ENCODE data around the gene ATP13A3. TPM values are rescaled to one million over a fixed set of nuclear protein-coding genes. Genes with fewer than 3 reads are reported as not detected.

Gene ATP13A3
- total RNA-seq, 1 donor from 2014 or later = 135 TPM

DNA sequence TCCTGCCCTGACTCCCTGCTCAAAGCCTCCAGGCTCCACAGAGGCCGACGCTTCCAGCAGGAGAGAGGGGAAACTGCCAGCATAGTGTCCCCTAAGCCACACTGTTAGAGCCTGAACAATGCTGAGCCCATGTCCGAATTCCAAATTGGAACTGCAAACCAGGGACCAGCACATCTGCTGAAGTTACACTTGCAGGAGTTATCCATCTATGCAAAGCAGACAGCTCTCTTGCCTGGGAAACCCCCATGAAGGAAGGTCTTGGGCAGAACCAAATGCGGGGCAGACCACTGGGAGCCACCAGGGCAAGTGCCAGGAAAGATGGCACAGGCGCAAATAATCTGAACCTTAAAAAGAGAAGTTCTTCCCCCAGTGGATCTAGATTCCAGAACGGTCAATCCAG is 117.9 kb downstream of the ATP13A3 start:
- Mint-ChIP-seq H3K4me3 (ENCODE audit: low read depth) (no peak overlapping the region), H3K36me3 (ENCODE audit: insufficient read depth) (no peaks in the 10 kb centered on the region), H3K9me3 (ENCODE audit: low read depth) (no peaks in the 10 kb centered on the region), H3K4me1 (ENCODE audit: low read depth) (peaks cover 2% of the 10 kb centered on the region), H3K27me3 (peaks cover 42% of the 10 kb centered on the region), H3K27ac (no peak overlapping the region)
- no peak for TF ChIP-seq CTCF (IDR thresholded peaks at IDR 0.05; ENCODE audit: unreplicated experiment)
- no peak for DNase-seq (ENCODE audit: low spot score, unreplicated experiment)

DNA sequence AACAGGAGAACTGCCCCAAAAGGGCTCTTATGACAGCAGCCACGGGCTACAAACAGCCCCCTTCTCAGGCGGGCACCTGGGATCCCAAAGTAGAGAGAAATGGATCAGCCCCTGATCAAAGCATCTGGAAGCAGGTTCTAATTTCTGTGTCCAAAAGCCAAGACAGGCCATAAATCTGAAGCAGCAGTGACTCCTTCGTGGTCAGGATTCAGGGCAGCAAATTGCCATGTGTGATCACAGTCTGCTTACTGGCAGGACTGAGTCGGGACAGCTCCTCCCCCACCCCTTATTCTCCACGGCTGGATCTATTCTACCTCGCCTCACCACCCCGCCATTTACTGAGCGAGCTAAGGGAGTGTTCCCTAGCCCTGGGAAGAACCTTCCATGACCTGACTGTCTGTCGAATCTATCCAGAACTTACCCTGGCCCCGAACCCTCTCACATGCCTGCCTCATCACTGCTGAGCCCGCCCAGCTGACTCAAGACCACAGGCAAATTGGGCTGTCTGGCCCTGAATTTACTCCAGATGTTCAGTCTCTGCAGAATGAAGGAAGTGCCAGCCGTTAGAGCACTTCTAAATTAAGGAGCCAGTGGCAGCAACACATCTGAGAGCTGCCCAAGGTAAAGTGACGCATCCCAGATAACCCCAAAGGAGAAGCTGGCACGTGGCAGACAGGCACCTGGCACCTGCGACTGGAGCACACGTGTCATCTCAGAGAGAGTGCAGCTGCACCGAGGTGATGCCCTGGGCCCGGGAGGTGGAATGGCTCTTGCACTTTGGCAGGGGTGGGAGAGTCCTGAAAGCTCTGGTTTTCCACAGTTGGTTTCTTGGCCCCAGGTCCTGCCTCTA is 118.6 kb downstream of the ATP13A3 start:
- DNase-seq (ENCODE audit: low spot score, unreplicated experiment) = no peak
- peaks cover 42% of the 10 kb centered on the region for H3K27me3 Mint-ChIP-seq
- TF ChIP-seq CTCF (IDR thresholded peaks at IDR 0.05; ENCODE audit: unreplicated experiment) = no peak
- no peak overlapping the region for H3K4me3 Mint-ChIP-seq (ENCODE audit: low read depth)
- peaks cover 2% of the 10 kb centered on the region for H3K4me1 Mint-ChIP-seq (ENCODE audit: low read depth)
- no peaks in the 10 kb centered on the region for H3K9me3 Mint-ChIP-seq (ENCODE audit: low read depth)
- no peak overlapping the region for H3K27ac Mint-ChIP-seq
- H3K36me3 Mint-ChIP-seq (ENCODE audit: insufficient read depth) = no peaks in the 10 kb centered on the region

DNA sequence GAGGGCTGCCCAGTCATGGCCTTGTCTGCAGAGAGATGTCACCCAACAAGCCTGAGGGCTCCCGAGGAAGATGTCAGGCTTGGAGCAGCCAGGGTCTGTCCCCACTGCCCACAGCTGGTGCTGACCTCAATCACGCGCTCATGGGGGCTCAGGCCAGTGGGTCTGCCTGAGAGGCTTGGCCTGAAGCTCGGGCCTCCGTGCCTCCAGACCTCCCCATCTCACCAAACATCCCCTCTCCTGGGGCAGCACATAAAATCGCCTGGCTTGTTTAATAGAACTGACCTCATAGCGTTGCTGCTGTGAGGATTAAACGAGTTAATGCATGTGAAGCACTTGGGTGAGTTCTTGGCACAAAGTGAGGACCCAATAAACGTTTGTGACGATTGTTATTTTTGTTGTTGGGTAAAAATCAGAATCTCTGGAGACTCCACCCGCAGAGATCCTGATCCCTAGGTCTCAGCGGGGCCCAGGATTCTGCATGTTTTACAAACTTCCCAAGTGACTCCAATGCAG is 120.8 kb downstream of the ATP13A3 start:
- H3K27ac Mint-ChIP-seq = no peak overlapping the region
- no peak for DNase-seq (ENCODE audit: low spot score, unreplicated experiment)
- no peak for TF ChIP-seq CTCF (IDR thresholded peaks at IDR 0.05; ENCODE audit: unreplicated experiment)

GRCh38 chr3:194365526-194365925 is 121.3 kb downstream of the ATP13A3 start:
- DNase-seq (ENCODE audit: low spot score, unreplicated experiment) = no peak
- Mint-ChIP-seq H3K4me3 (ENCODE audit: low read depth) (no peak overlapping the region), H3K36me3 (ENCODE audit: insufficient read depth) (no peaks in the 10 kb centered on the region), H3K4me1 (ENCODE audit: low read depth) (peaks cover 2% of the 10 kb centered on the region), H3K9me3 (ENCODE audit: low read depth) (no peaks in the 10 kb centered on the region), H3K27ac (no peak overlapping the region), H3K27me3 (peaks cover 38% of the 10 kb centered on the region)
- no peak for TF ChIP-seq CTCF (IDR thresholded peaks at IDR 0.05; ENCODE audit: unreplicated experiment)

More for the DNA sequence above, 120.8 kb downstream of the ATP13A3 start:
- peaks cover 41% of the 10 kb centered on the region for H3K27me3 Mint-ChIP-seq
- H3K9me3 Mint-ChIP-seq (ENCODE audit: low read depth) = no peaks in the 10 kb centered on the region
- H3K4me1 Mint-ChIP-seq (ENCODE audit: low read depth) = peaks cover 2% of the 10 kb centered on the region
- no peak overlapping the region for H3K4me3 Mint-ChIP-seq (ENCODE audit: low read depth)
- H3K36me3 Mint-ChIP-seq (ENCODE audit: insufficient read depth) = no peaks in the 10 kb centered on the region

DNA sequence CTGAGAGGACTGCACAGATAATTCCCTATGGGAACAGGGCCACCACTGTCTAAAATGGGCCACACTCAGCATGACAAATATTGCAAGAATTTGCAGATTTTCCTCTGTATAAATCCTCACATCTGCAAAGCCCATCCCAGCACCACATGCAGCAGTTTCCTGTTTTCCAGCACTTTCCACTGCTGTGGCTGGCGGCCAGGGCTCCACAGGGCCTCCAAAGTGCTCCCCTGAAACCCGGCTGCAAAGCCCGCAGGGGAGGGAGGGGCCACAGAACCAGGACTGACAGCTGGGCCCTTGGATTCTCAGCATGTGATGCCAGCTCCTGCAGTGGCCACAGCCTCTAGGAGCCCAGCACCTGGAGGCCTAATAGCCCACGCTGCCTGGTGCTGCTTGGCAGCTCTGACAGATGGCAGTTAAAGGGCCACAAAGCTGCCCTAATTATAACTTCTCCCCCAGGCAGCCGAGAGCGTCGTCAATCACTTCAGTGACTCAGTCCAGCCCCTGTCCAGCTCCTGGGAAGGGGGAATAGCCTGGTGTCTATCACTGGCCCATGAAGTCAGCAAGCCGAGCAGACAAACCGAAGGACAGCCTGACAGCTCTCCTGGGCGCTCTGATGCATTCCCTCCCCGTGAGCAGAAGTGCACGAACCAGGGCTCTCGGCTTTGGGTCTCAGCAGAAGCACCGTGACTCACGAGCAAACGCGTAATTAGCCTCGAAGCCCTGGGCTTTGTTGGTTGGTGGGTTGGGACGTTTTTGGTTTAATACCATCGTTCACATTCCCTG is 122.0 kb downstream of the ATP13A3 start:
- Mint-ChIP-seq H3K27ac (no peak overlapping the region), H3K4me3 (ENCODE audit: low read depth) (no peak overlapping the region), H3K4me1 (ENCODE audit: low read depth) (peaks cover 2% of the 10 kb centered on the region), H3K27me3 (peaks cover 34% of the 10 kb centered on the region), H3K9me3 (ENCODE audit: low read depth) (no peaks in the 10 kb centered on the region), H3K36me3 (ENCODE audit: insufficient read depth) (no peaks in the 10 kb centered on the region)
- TF ChIP-seq CTCF (IDR thresholded peaks at IDR 0.05; ENCODE audit: unreplicated experiment) = no peak
- no peak for DNase-seq (ENCODE audit: low spot score, unreplicated experiment)
